HepG2 (cell line): Measurements from ENCODE around the gene CYSRT1. TPM values are rescaled to one million over a fixed set of nuclear protein-coding genes. Genes with fewer than 3 reads are reported as not detected.
A peak's percentile ranks its signal among the peaks of the same experiment; 100 is the strongest.

Experiments
- AHR ChIP-seq: IDR thresholded peaks from 2 replicates; pipeline ENCODE4 v1.6.1; 2018; ENCODE audit warnings: missing genetic modification reagents, missing compliant biosample characterization
- CHD4 ChIP-seq: fragments of 200-600 bp; sonication (generic); IDR thresholded peaks from 2 replicates; pipeline ENCODE4 v1.7.0; 2017; ENCODE audit warnings: mild to moderate bottlenecking, low read length, borderline replicate concordance
- ELF4 ChIP-seq: sonication (generic); formaldehyde crosslinking; IDR thresholded peaks from 2 replicates; pipeline ENCODE4 v1.5.0; 2020; ENCODE audit warnings: missing genetic modification reagents, mild to moderate bottlenecking, moderate library complexity, borderline replicate concordance
- HNRNPLL ChIP-seq: fragments of 200-400 bp; formaldehyde crosslinking; IDR thresholded peaks from 2 replicates; pipeline ENCODE4 v1.6.1; 2017; ENCODE audit warnings: mild to moderate bottlenecking, low read depth, low read length; ENCODE audit not compliant: poor library complexity, severe bottlenecking
- HOXA3 ChIP-seq: sonication (generic); formaldehyde crosslinking; IDR thresholded peaks from 2 replicates; pipeline ENCODE4 v1.5.0; 2020; ENCODE audit warnings: missing genetic modification reagents
- HOXA9 ChIP-seq: sonication (generic); formaldehyde crosslinking; IDR thresholded peaks from 2 replicates; pipeline ENCODE4 v1.8.1; 2022; ENCODE audit warnings: missing genetic modification reagents, mild to moderate bottlenecking, moderate library complexity, borderline replicate concordance
- JDP2 ChIP-seq: sonication (generic); formaldehyde crosslinking; IDR thresholded peaks from 2 replicates; pipeline ENCODE4 v1.8.1; 2022; ENCODE audit warnings: missing genetic modification reagents, borderline replicate concordance
- NFYC ChIP-seq: IDR thresholded peaks from 2 replicates; pipeline ENCODE4 v1.6.1; 2016; ENCODE audit warnings: missing genetic modification reagents, missing compliant biosample characterization
- PHB2 ChIP-seq: fragments of 450-650 bp; IDR thresholded peaks from 2 replicates; pipeline ENCODE4 v1.6.1; 2018; ENCODE audit not compliant: partially characterized antibody
- RAD51 ChIP-seq: fragments of 450-650 bp; IDR thresholded peaks from 2 replicates; pipeline ENCODE4 v1.6.1; 2016; ENCODE audit warnings: borderline replicate concordance
- RBFOX2 ChIP-seq: fragments of 200-400 bp; formaldehyde crosslinking; IDR thresholded peaks from 2 replicates; pipeline ENCODE4 v1.6.1; 2017; ENCODE audit warnings: low read depth, mild to moderate bottlenecking, low read length
- RFX3 ChIP-seq: IDR thresholded peaks from 2 replicates; pipeline ENCODE4 v1.6.1; 2016; ENCODE audit warnings: missing biosample characterization, missing genetic modification reagents
- RFX5 ChIP-seq: IDR thresholded peaks from 2 replicates; pipeline ENCODE4 v1.6.1; 2011; ENCODE audit warnings: low read depth, low read length, improper control_type of control experiment
- SMAD9 ChIP-seq: sonication (generic); formaldehyde crosslinking; IDR thresholded peaks from 2 replicates; pipeline ENCODE4 v1.5.1; 2020; ENCODE audit warnings: mild to moderate bottlenecking, missing genetic modification reagents
- SP4 ChIP-seq: sonication (generic); formaldehyde crosslinking; IDR thresholded peaks from 2 replicates; pipeline ENCODE4 v1.8.1; 2023; ENCODE audit warnings: mild to moderate bottlenecking, missing genetic modification reagents
- ZBTB1 ChIP-seq: sonication (generic); formaldehyde crosslinking; IDR thresholded peaks from 2 replicates; pipeline ENCODE4 v1.4.0; 2020; ENCODE audit warnings: missing genetic modification reagents, borderline replicate concordance
- ZMYM4 ChIP-seq: sonication (generic); formaldehyde crosslinking; IDR thresholded peaks from 2 replicates; pipeline ENCODE4 v1.8.1; 2023; ENCODE audit warnings: mild to moderate bottlenecking, missing genetic modification reagents
- ZNF251 ChIP-seq: sonication (generic); formaldehyde crosslinking; IDR thresholded peaks from 2 replicates; pipeline ENCODE4 v1.9.0; 2021; ENCODE audit warnings: mild to moderate bottlenecking, missing genetic modification reagents
- ZNF431 ChIP-seq: sonication (generic); formaldehyde crosslinking; IDR thresholded peaks from 2 replicates; pipeline ENCODE4 v1.9.0; 2022; ENCODE audit warnings: missing genetic modification reagents, low read depth, mild to moderate bottlenecking, borderline replicate concordance
- ZNF737 ChIP-seq: sonication (generic); formaldehyde crosslinking; IDR thresholded peaks from 2 replicates; pipeline ENCODE4 v1.5.0; 2020; ENCODE audit warnings: missing genetic modification reagents, mild to moderate bottlenecking, borderline replicate concordance
- ZNF83 ChIP-seq: sonication (generic); formaldehyde crosslinking; IDR thresholded peaks from 2 replicates; pipeline ENCODE4 v1.4.0; 2020; ENCODE audit warnings: missing genetic modification reagents, mild to moderate bottlenecking, borderline replicate concordance
- polyA plus RNA-seq, 8 experiments: library from polyadenylated mRNA; depleted of rRNA in 3 of 8; stranded (reverse) in 7 of 8; unstranded in 1 of 8; fragments of >200 nt; fragmentation: Illumina TruSeq in 4 of 8; extraction: Trizol in 4 of 8; gene quantifications; 2 replicates each; pipeline versions ENCODE4 v1.2.1 to v1.2.3, GENCODE V29; 2011 to 2016; ENCODE audit warnings: low read depth in 4 of 8, missing spikeins in 1 of 8, mixed read lengths in 1 of 8; ENCODE audit not compliant: insufficient read depth in 1 of 8
- total RNA-seq, 5 experiments: library from RNA; depleted of rRNA; stranded (reverse); fragments of >200 nt; fragmentation: Illumina TruSeq; extraction: Trizol; gene quantifications; 2 replicates each; pipeline ENCODE4 v1.2.3, GENCODE V29; 2016; ENCODE audit warnings: low read depth in 1 of 5
- TF ChIP-seq, protein P1 (sequence below): sonication (generic); formaldehyde crosslinking; IDR thresholded peaks from 2 replicates; pipeline ENCODE4 v1.5.0; 2020; ENCODE audit warnings: mild to moderate bottlenecking, missing genetic modification reagents, borderline replicate concordance
- TF ChIP-seq, protein P2 (sequence below): sonication (generic); formaldehyde crosslinking; IDR thresholded peaks from 2 replicates; pipeline ENCODE4 v1.4.0; 2020; ENCODE audit warnings: missing genetic modification reagents, low read depth, mild to moderate bottlenecking, borderline replicate concordance
- TF ChIP-seq, protein P3 (sequence below): sonication (generic); formaldehyde crosslinking; IDR thresholded peaks from 2 replicates; pipeline ENCODE4 v1.9.0; 2021; ENCODE audit warnings: missing genetic modification reagents, mild to moderate bottlenecking, borderline replicate concordance

CYSRT1 gene
- total and polyA plus RNA-seq, 2 of the 13 experiments (the other 11 are each of a cell fraction or from before 2014, with no cell fraction given): 1.5 to 2.1 TPM

DNA sequence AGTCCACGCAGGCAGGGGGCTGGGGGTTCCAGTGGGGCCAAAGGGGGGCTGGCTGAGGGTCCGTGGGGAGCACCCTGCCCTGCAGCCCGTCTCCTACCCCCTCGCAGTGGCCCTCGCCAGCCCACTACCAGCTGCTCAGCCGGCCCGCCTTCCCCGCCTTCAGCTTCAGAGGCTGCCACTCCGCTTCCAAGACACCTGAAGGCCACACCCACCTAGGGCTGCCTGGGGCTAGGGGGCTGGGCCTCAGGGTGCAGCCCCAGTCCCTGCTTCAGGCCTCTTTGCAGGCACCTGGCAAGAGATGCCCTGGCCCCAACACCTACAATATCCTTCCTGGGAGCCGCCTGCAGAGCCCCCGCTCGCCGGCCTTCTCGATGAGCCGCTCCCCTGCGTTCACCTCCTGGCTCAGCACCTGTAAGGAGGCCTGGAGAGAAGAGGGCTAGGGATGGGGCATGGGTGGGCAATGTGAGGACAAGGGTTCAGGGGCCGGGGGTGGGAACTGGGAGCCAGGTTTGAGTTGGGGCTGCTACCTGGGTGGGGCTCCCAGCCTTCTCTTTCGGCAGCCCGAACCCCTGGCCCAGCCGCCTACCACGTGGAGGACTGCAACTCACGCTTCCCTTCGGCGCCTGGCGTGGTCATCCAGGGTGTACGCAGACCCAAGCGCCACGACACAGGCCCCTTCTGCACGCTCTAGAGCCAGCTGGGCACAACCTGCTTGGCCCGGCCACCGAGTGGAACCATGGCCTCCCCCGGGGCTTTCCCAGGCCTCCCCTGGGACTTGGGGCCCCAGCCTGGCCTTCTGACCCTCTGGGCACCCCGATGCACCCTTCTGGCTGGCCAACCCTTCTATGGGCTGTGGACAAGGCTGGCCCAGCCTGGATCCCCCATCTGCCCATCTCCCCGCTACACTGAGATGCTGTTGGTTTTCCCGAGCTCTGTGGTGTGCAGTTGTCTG lies 27.9 kb downstream of the CYSRT1 start (continued):
- TF ChIP-seq, protein P1, sequence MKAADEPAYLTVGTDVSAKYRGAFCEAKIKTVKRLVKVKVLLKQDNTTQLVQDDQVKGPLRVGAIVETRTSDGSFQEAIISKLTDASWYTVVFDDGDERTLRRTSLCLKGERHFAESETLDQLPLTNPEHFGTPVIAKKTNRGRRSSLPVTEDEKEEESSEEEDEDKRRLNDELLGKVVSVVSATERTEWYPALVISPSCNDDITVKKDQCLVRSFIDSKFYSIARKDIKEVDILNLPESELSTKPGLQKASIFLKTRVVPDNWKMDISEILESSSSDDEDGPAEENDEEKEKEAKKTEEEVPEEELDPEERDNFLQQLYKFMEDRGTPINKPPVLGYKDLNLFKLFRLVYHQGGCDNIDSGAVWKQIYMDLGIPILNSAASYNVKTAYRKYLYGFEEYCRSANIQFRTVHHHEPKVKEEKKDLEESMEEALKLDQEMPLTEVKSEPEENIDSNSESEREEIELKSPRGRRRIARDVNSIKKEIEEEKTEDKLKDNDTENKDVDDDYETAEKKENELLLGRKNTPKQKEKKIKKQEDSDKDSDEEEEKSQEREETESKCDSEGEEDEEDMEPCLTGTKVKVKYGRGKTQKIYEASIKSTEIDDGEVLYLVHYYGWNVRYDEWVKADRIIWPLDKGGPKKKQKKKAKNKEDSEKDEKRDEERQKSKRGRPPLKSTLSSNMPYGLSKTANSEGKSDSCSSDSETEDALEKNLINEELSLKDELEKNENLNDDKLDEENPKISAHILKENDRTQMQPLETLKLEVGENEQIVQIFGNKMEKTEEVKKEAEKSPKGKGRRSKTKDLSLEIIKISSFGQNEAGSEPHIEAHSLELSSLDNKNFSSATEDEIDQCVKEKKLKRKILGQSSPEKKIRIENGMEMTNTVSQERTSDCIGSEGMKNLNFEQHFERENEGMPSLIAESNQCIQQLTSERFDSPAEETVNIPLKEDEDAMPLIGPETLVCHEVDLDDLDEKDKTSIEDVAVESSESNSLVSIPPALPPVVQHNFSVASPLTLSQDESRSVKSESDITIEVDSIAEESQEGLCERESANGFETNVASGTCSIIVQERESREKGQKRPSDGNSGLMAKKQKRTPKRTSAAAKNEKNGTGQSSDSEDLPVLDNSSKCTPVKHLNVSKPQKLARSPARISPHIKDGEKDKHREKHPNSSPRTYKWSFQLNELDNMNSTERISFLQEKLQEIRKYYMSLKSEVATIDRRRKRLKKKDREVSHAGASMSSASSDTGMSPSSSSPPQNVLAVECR (CRISPR knock-in tag): no peak
- no peak for TF ChIP-seq ZMYM4 (CRISPR knock-in tag)
- TF ChIP-seq ZBTB1 (CRISPR knock-in tag): no peak
- TF ChIP-seq RFX3 (CRISPR knock-in tag): no peak
- TF ChIP-seq, protein P2, sequence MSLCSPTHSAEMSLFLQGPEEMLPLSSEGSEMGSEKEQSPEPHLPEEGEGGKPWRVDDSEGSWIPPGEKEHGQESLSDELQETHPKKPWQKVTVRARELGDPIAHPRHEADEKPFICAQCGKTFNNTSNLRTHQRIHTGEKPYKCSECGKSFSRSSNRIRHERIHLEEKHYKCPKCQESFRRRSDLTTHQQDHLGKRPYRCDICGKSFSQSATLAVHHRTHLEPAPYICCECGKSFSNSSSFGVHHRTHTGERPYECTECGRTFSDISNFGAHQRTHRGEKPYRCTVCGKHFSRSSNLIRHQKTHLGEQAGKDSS (CRISPR knock-in tag): 0 out of 2 replicates have a peak, but pooled peaks have one; percentile 10
- TF ChIP-seq ELF4 (CRISPR knock-in tag): no peak
- TF ChIP-seq, protein P3, sequence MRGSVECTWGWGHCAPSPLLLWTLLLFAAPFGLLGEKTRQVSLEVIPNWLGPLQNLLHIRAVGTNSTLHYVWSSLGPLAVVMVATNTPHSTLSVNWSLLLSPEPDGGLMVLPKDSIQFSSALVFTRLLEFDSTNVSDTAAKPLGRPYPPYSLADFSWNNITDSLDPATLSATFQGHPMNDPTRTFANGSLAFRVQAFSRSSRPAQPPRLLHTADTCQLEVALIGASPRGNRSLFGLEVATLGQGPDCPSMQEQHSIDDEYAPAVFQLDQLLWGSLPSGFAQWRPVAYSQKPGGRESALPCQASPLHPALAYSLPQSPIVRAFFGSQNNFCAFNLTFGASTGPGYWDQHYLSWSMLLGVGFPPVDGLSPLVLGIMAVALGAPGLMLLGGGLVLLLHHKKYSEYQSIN (CRISPR knock-in tag): no peak
- TF ChIP-seq RAD51: no peak
- TF ChIP-seq NFYC (CRISPR knock-in tag): no peak
- TF ChIP-seq RFX5: no peak
- no peak for TF ChIP-seq JDP2 (CRISPR knock-in tag)
- TF ChIP-seq PHB2: no peak
- no peak for TF ChIP-seq ZNF431
- no peak for TF ChIP-seq AHR (CRISPR knock-in tag)
- no peak for TF ChIP-seq HOXA3 (CRISPR knock-in tag)
- no peak for TF ChIP-seq HOXA9 (CRISPR knock-in tag)
- TF ChIP-seq CHD4: no peak
- TF ChIP-seq ZNF737 (CRISPR knock-in tag): no peak
- TF ChIP-seq RBFOX2: no peak
- TF ChIP-seq SMAD9 (CRISPR knock-in tag): no peak
- no peak for TF ChIP-seq HNRNPLL
- no peak for TF ChIP-seq ZNF83 (CRISPR knock-in tag)
- TF ChIP-seq ZNF251: no peak
- 0 out of 2 replicates have a peak, but pooled peaks have one; percentile 14 for TF ChIP-seq SP4
